SK-N-SH (cell line): ENCODE measurements around the gene C19orf53. TPM values are rescaled to one million over a fixed set of nuclear protein-coding genes. Genes with fewer than 3 reads are reported as not detected.

ENCODE experiments used
- CTCF ChIA-PET: fragments of 300-600, 350-600 bp; formaldehyde crosslinking; extraction: SDS; loops from one replicate; lab custom pipeline; 2021; lab: Yijun Ruan, JAX
- POLR2A ChIA-PET: fragments of 350-600 bp; sonication (Branson Sonifier 250); formaldehyde crosslinking; extraction: SDS; loops from one replicate; lab custom pipeline; 2020; ENCODE audit warnings: antibody characterized with exemption, inconsistent platforms; lab: Yijun Ruan, JAX
- DNase-seq: peaks from one replicate; pipeline ENCODE4 v3.0.0; 2012
- H2AFZ ChIP-seq: fragments of 200-600 bp; sonication (generic); 2 replicates; pipeline ENCODE4 v1.8.1; 2016; ENCODE audit warnings: antibody characterized with exemption, mild to moderate bottlenecking, low read depth
- H3F3A ChIP-seq: fragments of 200-600 bp; sonication (generic); replicated peaks from 2 replicates; pipeline ENCODE3; 2016; ENCODE audit warnings: antibody characterized with exemption, mild to moderate bottlenecking; ENCODE audit not compliant: insufficient read depth
- H3K27ac ChIP-seq, 2 experiments: fragments of 200-500 bp in 1 of 2; fragments of 200-600 bp in 1 of 2; sonication (Bioruptor generic) in 1 of 2; sonication (generic), shearing (Covaris generic) in 1 of 2; 2 replicates each; pipeline versions ENCODE4 v1.5.1 to v1.6.1; 2014 to 2016; ENCODE audit warnings: low read depth in 2 of 2, inconsistent platforms in 1 of 2, low read length in 1 of 2, mild to moderate bottlenecking in 1 of 2, mixed read lengths in 1 of 2
- H3K27me3 ChIP-seq: fragments of 200-600 bp; sonication (generic), shearing (Covaris generic); 2 replicates; pipeline ENCODE4 v1.6.1; 2016; ENCODE audit warnings: mixed run types; ENCODE audit not compliant: insufficient read depth
- H3K36me3 ChIP-seq, 2 experiments: fragments of 200-500 bp in 1 of 2; fragments of 200-600 bp in 1 of 2; sonication (Bioruptor generic) in 1 of 2; sonication (generic) in 1 of 2; replicated peaks in 1 of 2; 2 replicates each; pipeline versions ENCODE3 to v1.5.1; 2014 to 2016; ENCODE audit warnings: low read length in 1 of 2, mild to moderate bottlenecking in 1 of 2; ENCODE audit not compliant: insufficient read depth in 2 of 2, control insufficient read depth in 1 of 2
- H3K4me1 ChIP-seq, 2 experiments: fragments of 200-500 bp in 1 of 2; fragments of 200-600 bp in 1 of 2; sonication (Bioruptor generic) in 1 of 2; sonication (generic), shearing (Covaris generic) in 1 of 2; 2 replicates each; pipeline versions ENCODE4 v1.5.1 to v1.6.1; 2014 to 2016; ENCODE audit warnings: low read depth in 1 of 2, low read length in 1 of 2, mixed run types in 1 of 2; ENCODE audit not compliant: insufficient read depth in 2 of 2, control insufficient read depth in 1 of 2
- H3K4me2 ChIP-seq: fragments of 200-600 bp; sonication (generic), shearing (Covaris generic); 2 replicates; pipeline ENCODE4 v1.6.1; 2017; ENCODE audit warnings: mixed run types
- H3K4me3 ChIP-seq, 2 experiments: fragments of 200-500 bp in 1 of 2; fragments of 200-600 bp in 1 of 2; sonication (Bioruptor generic) in 1 of 2; sonication (generic), shearing (Covaris generic) in 1 of 2; 2 replicates each; pipeline versions ENCODE4 v1.5.1 to v1.8.1; 2014 to 2016; ENCODE audit warnings: low read depth in 2 of 2, inconsistent platforms in 1 of 2, low read length in 1 of 2, mild to moderate bottlenecking in 1 of 2, mixed read lengths in 1 of 2, moderate library complexity in 1 of 2
- H3K79me2 ChIP-seq: fragments of 200-600 bp; sonication (generic); 2 replicates; pipeline ENCODE4 v1.8.1; 2017; ENCODE audit warnings: mild to moderate bottlenecking; ENCODE audit not compliant: insufficient read depth
- H3K9ac ChIP-seq: fragments of 200-600 bp; sonication (generic); 2 replicates; pipeline ENCODE4 v1.6.1; 2017; ENCODE audit warnings: mixed run types
- H3K9me2 ChIP-seq: fragments of 200-600 bp; sonication (generic); 2 replicates; pipeline ENCODE4 v1.6.1; 2017; ENCODE audit warnings: mixed run types
- H3K9me3 ChIP-seq: fragments of 200-600 bp; sonication (generic); 2 replicates; pipeline ENCODE4 v1.6.1; 2017; ENCODE audit warnings: mixed run types, mild to moderate bottlenecking, moderate library complexity
- H4K20me1 ChIP-seq: fragments of 200-600 bp; sonication (generic); 2 replicates; pipeline ENCODE4 v1.6.1; 2017; ENCODE audit warnings: mild to moderate bottlenecking, mixed run types; ENCODE audit not compliant: insufficient read depth
- CHD2 ChIP-seq: fragments of 150-350 bp; IDR thresholded peaks from 2 replicates; pipeline ENCODE4 v1.6.1; 2018; ENCODE audit warnings: low read length; ENCODE audit not compliant: partially characterized antibody
- CTCF ChIP-seq: fragments of 200-600 bp; sonication (generic); IDR thresholded peaks from 2 replicates; pipeline ENCODE4 v1.6.1; 2017; ENCODE audit warnings: antibody characterized with exemption, mild to moderate bottlenecking, moderate library complexity
- ELF1 ChIP-seq: IDR thresholded peaks from 2 replicates; pipeline ENCODE4 v1.4.0; 2012
- EZH2phosphoT487 ChIP-seq: fragments of 200-600 bp; sonication (generic); IDR thresholded peaks from 2 replicates; pipeline ENCODE4 v1.6.1; 2017; ENCODE audit warnings: low read depth, mixed run types, mild to moderate bottlenecking, antibody characterized with exemption, moderate library complexity, borderline replicate concordance
- FOSL2 ChIP-seq: IDR thresholded peaks from 2 replicates; pipeline ENCODE4 v1.4.0; 2012; ENCODE audit warnings: low read depth, mild to moderate bottlenecking, moderate library complexity, borderline replicate concordance
- FOXJ3 ChIP-seq: sonication (generic); formaldehyde crosslinking; IDR thresholded peaks from 2 replicates; pipeline ENCODE4 v1.5.1; 2020; ENCODE audit warnings: mild to moderate bottlenecking, missing genetic modification reagents
- FOXM1 ChIP-seq: IDR thresholded peaks from 2 replicates; pipeline ENCODE4 v1.4.0; 2012; ENCODE audit warnings: low read depth, mild to moderate bottlenecking
- GABPA ChIP-seq: IDR thresholded peaks from 2 replicates; pipeline ENCODE4 v1.4.0; 2012; ENCODE audit warnings: low read depth, mild to moderate bottlenecking
- GATA2 ChIP-seq: sonication (generic); formaldehyde crosslinking; IDR thresholded peaks from 2 replicates; pipeline ENCODE4 v1.5.0; 2020; ENCODE audit warnings: mild to moderate bottlenecking, missing genetic modification reagents
- MXI1 ChIP-seq: IDR thresholded peaks from 2 replicates; pipeline ENCODE4 v1.6.1; 2012; ENCODE audit warnings: mild to moderate bottlenecking, low read depth, low read length, improper control_type of control experiment
- NFIC ChIP-seq: IDR thresholded peaks from 2 replicates; pipeline ENCODE4 v1.4.0; 2012; ENCODE audit warnings: borderline replicate concordance
- NRF1 ChIP-seq: IDR thresholded peaks from 2 replicates; pipeline ENCODE4 v1.6.1; 2012; ENCODE audit warnings: low read depth, mild to moderate bottlenecking, low read length
- POLR2AphosphoS5 ChIP-seq: IDR thresholded peaks from 2 replicates; pipeline ENCODE4 v1.6.1; 2012; ENCODE audit warnings: low read depth, low read length
- RCOR1 ChIP-seq: fragments of 150-350 bp; IDR thresholded peaks from 2 replicates; pipeline ENCODE4 v1.6.1; 2017; ENCODE audit warnings: antibody characterized with exemption, low read length
- REST ChIP-seq: IDR thresholded peaks from 2 replicates; pipeline ENCODE4 v1.6.1; 2012; ENCODE audit warnings: mild to moderate bottlenecking, low read depth, low read length, moderate library complexity
- RFX5 ChIP-seq: IDR thresholded peaks from 2 replicates; pipeline ENCODE4 v1.6.1; 2012; ENCODE audit warnings: mild to moderate bottlenecking, improper control_type of control experiment, low read length
- RXRA ChIP-seq: IDR thresholded peaks from 2 replicates; pipeline ENCODE4 v1.4.0; 2012; ENCODE audit warnings: low read depth, mild to moderate bottlenecking, borderline replicate concordance
- SIN3A ChIP-seq: IDR thresholded peaks from 2 replicates; pipeline ENCODE4 v1.6.1; 2012; ENCODE audit warnings: low read depth, mild to moderate bottlenecking, low read length, moderate library complexity, borderline replicate concordance
- TAF1 ChIP-seq: IDR thresholded peaks from 2 replicates; pipeline ENCODE4 v1.6.1; 2012; ENCODE audit warnings: low read depth, mild to moderate bottlenecking, low read length, moderate library complexity, borderline replicate concordance
- TCF12 ChIP-seq: IDR thresholded peaks from 2 replicates; pipeline ENCODE4 v1.4.0; 2012
- WGBS: methylation state at CpG from one replicate; pipeline ENCODE4 v1.1.6; 2017; ENCODE audit warnings: low lambda C conversion rate; 5-methylcytosine and 5-hydroxymethylcytosine counted together
- polyA plus RNA-seq, 3 experiments: library from polyadenylated mRNA; depleted of rRNA; stranded (reverse); fragments of >200 nt; gene quantifications; 2 replicates each; pipeline ENCODE4 v1.2.3, GENCODE V29; 2012
- TF ChIP-seq, protein P1 (sequence below): IDR thresholded peaks from 2 replicates; pipeline ENCODE4 v1.4.0; 2012; ENCODE audit warnings: low read depth, borderline replicate concordance
- TF ChIP-seq, protein P2 (sequence below): IDR thresholded peaks from 2 replicates; pipeline ENCODE4 v1.4.0; 2012; ENCODE audit warnings: low read depth, borderline replicate concordance
- TF ChIP-seq, protein P3 (sequence below): fragments of 150-350 bp; IDR thresholded peaks from 2 replicates; pipeline ENCODE4 v1.6.1; 2016; ENCODE audit warnings: mild to moderate bottlenecking, low read depth, low read length

The C19orf53 gene
- polyA plus RNA-seq, 1 of the 3 experiments (the other 2 are of a cell fraction), result 554 TPM

GRCh38 chr19:13731147-13731964 lies 42.9 kb upstream of the C19orf53 start:
- Histone ChIP-seq H3K36me3 (peaks cover 0 to 13% of the 10 kb centered on the region in 2 experiments), H3K27ac (peak overlapping the region; percentile 89 to 100), H3K9me2 (no peaks in the 10 kb centered on the region), H3K4me2 (peak overlapping the region; percentile 94), H3K9ac (peak overlapping the region; percentile 93), H2AFZ (peak overlapping the region; percentile 72), H3F3A (peaks cover 28% of the 10 kb centered on the region), H4K20me1 (no peaks in the 10 kb centered on the region), H3K79me2 (peaks cover 21% of the 10 kb centered on the region), H3K4me3 (peak overlapping the region; percentile 61 to 72), H3K4me1 (peaks cover 7 to 18% of the 10 kb centered on the region in 2 experiments; a peak in 3 of 4 replicates), H3K27me3 (no peaks in the 10 kb centered on the region), H3K9me3 (no peaks in the 10 kb centered on the region)
- ChIA-PET CTCF (interaction anchor here (1.2 to 1.5 kb wide), 2 partner anchors 10 to 131 kb away, joined by 5 to 8 read pairs; no protein-coding TSS in a partner anchor), POLR2A (interaction anchor here (0.7 to 1.7 kb wide), 4 partner anchors 10 to 295 kb away, joined by 4 to 12 read pairs (median 6); partner anchors contain the start of gene MRI1)
- 4% methylated on average over 29 of the region's 39 CpGs for WGBS
- DNase-seq, result peak; percentile 96
- TF ChIP-seq TAF1 (no peak; the same call in 1 of the 2 replicates), FOXM1 (peak; percentile 84; the same call in 1 of the 2 replicates), RFX5 (no peak), RCOR1 (no peak), FOXJ3 (CRISPR knock-in tag) (no peak), NFIC (peak; percentile 76; the same call in 1 of the 2 replicates), REST (no peak), ELF1 (no peak), NRF1 (peak; percentile 94), EZH2phosphoT487 (no peak), SIN3A (peak; percentile 24; the same call in 1 of the 2 replicates), POLR2AphosphoS5 (peak; percentile 96), MXI1 (peak; percentile 96), CTCF (no peak), FOSL2 (peak; percentile 100), GATA2 (no peak), TCF12 (peak; percentile 96), GABPA (no peak), CHD2 (no peak), RXRA (peak; percentile 85)
- TF ChIP-seq, protein P1, sequence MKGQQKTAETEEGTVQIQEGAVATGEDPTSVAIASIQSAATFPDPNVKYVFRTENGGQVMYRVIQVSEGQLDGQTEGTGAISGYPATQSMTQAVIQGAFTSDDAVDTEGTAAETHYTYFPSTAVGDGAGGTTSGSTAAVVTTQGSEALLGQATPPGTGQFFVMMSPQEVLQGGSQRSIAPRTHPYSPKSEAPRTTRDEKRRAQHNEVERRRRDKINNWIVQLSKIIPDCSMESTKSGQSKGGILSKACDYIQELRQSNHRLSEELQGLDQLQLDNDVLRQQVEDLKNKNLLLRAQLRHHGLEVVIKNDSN, result no peak
- TF ChIP-seq, protein P2, sequence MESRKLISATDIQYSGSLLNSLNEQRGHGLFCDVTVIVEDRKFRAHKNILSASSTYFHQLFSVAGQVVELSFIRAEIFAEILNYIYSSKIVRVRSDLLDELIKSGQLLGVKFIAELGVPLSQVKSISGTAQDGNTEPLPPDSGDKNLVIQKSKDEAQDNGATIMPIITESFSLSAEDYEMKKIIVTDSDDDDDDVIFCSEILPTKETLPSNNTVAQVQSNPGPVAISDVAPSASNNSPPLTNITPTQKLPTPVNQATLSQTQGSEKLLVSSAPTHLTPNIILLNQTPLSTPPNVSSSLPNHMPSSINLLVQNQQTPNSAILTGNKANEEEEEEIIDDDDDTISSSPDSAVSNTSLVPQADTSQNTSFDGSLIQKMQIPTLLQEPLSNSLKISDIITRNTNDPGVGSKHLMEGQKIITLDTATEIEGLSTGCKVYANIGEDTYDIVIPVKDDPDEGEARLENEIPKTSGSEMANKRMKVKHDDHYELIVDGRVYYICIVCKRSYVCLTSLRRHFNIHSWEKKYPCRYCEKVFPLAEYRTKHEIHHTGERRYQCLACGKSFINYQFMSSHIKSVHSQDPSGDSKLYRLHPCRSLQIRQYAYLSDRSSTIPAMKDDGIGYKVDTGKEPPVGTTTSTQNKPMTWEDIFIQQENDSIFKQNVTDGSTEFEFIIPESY, result peak; percentile 67; the same call in 1 of the 2 replicates
- TF ChIP-seq, protein P3, sequence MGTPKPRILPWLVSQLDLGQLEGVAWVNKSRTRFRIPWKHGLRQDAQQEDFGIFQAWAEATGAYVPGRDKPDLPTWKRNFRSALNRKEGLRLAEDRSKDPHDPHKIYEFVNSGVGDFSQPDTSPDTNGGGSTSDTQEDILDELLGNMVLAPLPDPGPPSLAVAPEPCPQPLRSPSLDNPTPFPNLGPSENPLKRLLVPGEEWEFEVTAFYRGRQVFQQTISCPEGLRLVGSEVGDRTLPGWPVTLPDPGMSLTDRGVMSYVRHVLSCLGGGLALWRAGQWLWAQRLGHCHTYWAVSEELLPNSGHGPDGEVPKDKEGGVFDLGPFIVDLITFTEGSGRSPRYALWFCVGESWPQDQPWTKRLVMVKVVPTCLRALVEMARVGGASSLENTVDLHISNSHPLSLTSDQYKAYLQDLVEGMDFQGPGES, result no peak
